HL-60 (cell line): ENCODE measurements around the gene SLC25A51.

Experiments
- DNase-seq, 2 experiments: peaks; one replicate each; pipeline ENCODE4 v3.0.0-alpha.2; 2010 to 2020; ENCODE audit warnings: low read depth in 1 of 2, low spot score in 1 of 2
- H3K27ac ChIP-seq: fragments of 250-450 bp; sonication (Bioruptor Pico); replicated peaks from 2 replicates; pipeline ENCODE4 v1.5.1; 2020; ENCODE audit warnings: mild to moderate bottlenecking, moderate library complexity
- H3K27me3 ChIP-seq: fragments of 250-450 bp; sonication (Bioruptor Pico); 2 replicates; pipeline ENCODE4 v1.5.1; 2021; ENCODE audit warnings: mild to moderate bottlenecking, moderate library complexity; ENCODE audit not compliant: insufficient read depth, poor library complexity, severe bottlenecking
- H3K4me3 ChIP-seq: replicated peaks from 2 replicates; pipeline ENCODE4 v1.5.1; 2011; ENCODE audit warnings: mild to moderate bottlenecking, control low read depth, low read length; ENCODE audit not compliant: insufficient read depth
- GABPA ChIP-seq: IDR thresholded peaks from 2 replicates; pipeline ENCODE4 v1.6.1; 2012; ENCODE audit warnings: low read depth
- POLR2AphosphoS5 ChIP-seq: IDR thresholded peaks from 2 replicates; pipeline ENCODE4 v1.6.1; 2012; ENCODE audit warnings: low read depth
- SPI1 ChIP-seq: IDR thresholded peaks from 2 replicates; pipeline ENCODE4 v1.6.1; 2012; ENCODE audit warnings: low read depth, mild to moderate bottlenecking, borderline replicate concordance
- TF ChIP-seq, protein P1 (sequence below): IDR thresholded peaks from 2 replicates; pipeline ENCODE4 v1.6.1; 2012; ENCODE audit warnings: low read depth; ENCODE audit not compliant: insufficient replicate concordance
- TF ChIP-seq, protein P2 (sequence below): IDR thresholded peaks from one replicate; pipeline ENCODE4 v1.5.1; 2011; ENCODE audit warnings: low read length, control low read depth, inconsistent platforms; ENCODE audit not compliant: insufficient read depth

The SLC25A51 gene

DNA sequence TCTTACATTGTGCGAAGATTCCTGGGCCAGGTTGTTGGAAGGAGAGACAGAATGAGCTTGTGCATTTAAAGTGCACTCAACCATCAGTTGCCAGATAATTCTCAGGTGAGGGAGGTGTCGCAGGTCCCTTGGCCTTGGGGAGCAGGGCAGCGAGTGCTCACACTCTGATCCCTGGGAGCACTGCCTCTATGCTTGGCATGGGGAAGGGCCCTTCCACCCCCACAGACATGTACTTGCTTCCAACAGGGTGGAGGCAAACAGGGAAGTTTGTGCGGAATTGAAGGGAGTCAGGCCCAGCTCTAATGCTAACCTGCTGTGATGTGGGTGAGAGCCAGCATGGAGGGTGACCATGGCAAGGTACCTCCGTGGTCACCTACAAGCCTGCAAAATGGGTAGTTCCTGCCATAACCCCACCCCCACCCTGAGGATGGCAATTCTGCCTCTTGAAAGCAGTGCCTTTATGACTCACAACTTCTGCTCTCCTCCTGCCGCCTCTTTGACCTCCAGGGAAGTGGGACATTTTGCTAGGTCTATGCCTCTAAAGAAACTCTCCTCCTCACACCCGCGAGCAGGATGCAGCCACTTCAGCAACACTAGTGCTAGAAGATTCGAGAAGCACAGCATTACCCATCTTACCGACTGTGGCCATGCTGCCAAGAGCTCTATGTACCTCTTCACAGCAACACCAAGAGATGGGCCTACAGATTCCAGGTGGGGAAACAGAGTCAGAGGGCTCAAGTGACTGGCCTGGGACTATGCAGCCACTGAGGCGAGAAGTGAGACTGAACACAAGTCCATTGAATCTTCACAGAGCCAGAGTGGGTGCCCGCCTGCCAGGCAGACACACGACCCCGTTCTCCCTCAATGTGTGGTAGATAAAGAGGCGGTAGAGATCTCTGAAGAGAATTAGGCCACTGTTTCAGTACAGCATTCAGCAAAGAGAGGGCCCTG lies 22.1 kb upstream of the SLC25A51 start:
- no peak overlapping the region for H3K4me3 ChIP-seq
- no peaks in the 10 kb centered on the region for H3K27me3 ChIP-seq
- TF ChIP-seq GABPA, result no peak
- TF ChIP-seq SPI1, result no peak
- no peak for TF ChIP-seq POLR2AphosphoS5
- no peak for DNase-seq
- no peak overlapping the region for H3K27ac ChIP-seq

DNA sequence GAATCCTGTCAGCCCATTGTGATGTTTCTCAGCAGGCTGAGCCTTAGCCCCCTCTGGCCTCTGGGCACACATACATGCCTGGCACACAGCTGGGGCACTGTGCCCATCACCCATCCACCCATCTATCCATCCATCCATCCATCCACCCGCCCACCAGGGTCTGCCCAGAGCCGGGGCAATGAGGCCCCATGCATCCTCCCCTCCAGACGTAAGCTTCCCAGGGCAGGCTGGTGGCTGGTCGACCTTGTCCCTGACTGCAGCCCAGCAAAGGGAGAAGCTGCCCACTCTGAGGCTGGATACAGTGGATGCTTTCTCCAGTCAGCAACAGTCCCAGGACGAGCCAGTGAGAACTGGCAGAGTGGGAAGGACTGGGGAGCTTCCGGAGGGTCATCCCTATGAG lies 21.1 kb upstream of the SLC25A51 start:
- no peaks in the 10 kb centered on the region for H3K27me3 ChIP-seq
- H3K27ac ChIP-seq, result no peak overlapping the region
- no peak overlapping the region for H3K4me3 ChIP-seq
- TF ChIP-seq POLR2AphosphoS5 (no peak), GABPA (no peak), SPI1 (no peak)
- TF ChIP-seq, protein P1, sequence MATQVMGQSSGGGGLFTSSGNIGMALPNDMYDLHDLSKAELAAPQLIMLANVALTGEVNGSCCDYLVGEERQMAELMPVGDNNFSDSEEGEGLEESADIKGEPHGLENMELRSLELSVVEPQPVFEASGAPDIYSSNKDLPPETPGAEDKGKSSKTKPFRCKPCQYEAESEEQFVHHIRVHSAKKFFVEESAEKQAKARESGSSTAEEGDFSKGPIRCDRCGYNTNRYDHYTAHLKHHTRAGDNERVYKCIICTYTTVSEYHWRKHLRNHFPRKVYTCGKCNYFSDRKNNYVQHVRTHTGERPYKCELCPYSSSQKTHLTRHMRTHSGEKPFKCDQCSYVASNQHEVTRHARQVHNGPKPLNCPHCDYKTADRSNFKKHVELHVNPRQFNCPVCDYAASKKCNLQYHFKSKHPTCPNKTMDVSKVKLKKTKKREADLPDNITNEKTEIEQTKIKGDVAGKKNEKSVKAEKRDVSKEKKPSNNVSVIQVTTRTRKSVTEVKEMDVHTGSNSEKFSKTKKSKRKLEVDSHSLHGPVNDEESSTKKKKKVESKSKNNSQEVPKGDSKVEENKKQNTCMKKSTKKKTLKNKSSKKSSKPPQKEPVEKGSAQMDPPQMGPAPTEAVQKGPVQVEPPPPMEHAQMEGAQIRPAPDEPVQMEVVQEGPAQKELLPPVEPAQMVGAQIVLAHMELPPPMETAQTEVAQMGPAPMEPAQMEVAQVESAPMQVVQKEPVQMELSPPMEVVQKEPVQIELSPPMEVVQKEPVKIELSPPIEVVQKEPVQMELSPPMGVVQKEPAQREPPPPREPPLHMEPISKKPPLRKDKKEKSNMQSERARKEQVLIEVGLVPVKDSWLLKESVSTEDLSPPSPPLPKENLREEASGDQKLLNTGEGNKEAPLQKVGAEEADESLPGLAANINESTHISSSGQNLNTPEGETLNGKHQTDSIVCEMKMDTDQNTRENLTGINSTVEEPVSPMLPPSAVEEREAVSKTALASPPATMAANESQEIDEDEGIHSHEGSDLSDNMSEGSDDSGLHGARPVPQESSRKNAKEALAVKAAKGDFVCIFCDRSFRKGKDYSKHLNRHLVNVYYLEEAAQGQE, result no peak
- no peak for DNase-seq

DNA sequence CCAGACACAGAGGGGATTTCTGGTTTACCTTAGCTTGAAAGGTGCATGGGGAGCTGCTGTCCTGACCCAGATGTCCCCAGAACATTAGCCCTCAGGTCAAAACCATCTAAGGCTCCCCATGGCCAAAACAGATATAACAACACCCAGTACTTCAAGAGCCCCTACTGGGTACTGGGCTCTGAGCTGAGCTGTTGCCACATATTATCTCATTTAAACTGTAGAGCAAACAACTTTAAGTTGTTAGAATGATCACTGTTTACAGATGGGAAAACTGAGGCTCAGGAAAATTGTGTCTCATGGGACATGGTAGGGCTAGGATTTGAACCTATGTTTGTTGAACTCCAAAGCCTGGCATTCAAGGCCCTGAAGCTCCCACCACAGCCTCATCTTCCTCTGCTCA lies 20.6 kb upstream of the SLC25A51 start:
- no peak overlapping the region for H3K27ac ChIP-seq
- TF ChIP-seq SPI1 (no peak), GABPA (no peak), POLR2AphosphoS5 (no peak)
- TF ChIP-seq, protein P2, sequence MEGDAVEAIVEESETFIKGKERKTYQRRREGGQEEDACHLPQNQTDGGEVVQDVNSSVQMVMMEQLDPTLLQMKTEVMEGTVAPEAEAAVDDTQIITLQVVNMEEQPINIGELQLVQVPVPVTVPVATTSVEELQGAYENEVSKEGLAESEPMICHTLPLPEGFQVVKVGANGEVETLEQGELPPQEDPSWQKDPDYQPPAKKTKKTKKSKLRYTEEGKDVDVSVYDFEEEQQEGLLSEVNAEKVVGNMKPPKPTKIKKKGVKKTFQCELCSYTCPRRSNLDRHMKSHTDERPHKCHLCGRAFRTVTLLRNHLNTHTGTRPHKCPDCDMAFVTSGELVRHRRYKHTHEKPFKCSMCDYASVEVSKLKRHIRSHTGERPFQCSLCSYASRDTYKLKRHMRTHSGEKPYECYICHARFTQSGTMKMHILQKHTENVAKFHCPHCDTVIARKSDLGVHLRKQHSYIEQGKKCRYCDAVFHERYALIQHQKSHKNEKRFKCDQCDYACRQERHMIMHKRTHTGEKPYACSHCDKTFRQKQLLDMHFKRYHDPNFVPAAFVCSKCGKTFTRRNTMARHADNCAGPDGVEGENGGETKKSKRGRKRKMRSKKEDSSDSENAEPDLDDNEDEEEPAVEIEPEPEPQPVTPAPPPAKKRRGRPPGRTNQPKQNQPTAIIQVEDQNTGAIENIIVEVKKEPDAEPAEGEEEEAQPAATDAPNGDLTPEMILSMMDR, result no peak
- TF ChIP-seq, protein P1, result no peak
- no peaks in the 10 kb centered on the region for H3K27me3 ChIP-seq
- H3K4me3 ChIP-seq, result no peak overlapping the region
- DNase-seq, result no peak

DNA sequence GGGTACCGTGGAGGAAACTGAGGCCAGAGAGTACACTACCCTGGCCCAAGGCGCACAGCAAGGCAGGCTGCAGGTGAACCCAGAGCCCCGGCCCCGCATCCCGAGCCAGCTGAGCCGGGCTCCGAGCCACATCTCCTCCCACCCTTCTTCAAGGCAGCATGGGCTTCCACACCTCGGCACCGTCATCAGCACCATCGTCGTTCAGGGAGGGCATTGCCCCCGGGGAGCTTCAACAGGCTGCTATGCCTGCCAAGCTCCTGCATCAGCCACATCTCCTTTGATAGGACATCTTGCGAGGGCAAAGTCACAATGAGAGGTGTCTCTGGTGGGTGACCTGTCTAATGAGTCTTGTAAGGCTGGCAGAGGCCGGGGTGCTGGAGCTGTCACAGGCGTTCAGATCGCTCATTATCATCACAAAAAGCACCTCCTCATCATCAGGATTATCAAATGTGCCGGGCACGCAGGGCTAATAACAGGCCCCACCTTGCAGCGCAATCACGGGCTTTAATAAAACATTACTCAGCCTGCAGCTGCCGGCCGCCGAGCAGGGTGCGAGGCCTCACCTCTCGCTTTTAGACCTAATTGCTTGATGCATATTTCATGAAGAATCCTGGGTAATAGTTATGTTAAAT lies 20.0 kb upstream of the SLC25A51 start:
- TF ChIP-seq, protein P1, result no peak
- TF ChIP-seq SPI1 (no peak), POLR2AphosphoS5 (no peak), GABPA (no peak)
- TF ChIP-seq, protein P2, result no peak
- Histone ChIP-seq H3K27ac (no peak overlapping the region), H3K27me3 (no peaks in the 10 kb centered on the region), H3K4me3 (no peak overlapping the region)
- DNase-seq, result no peak
